Endothelial cell of umbilical vein (primary cell): ENCODE data around the gene BEND5. TPM values are rescaled to one million over a fixed set of nuclear protein-coding genes. Genes with fewer than 3 reads are reported as not detected.

Experiments used
- BruUV-seq: library from RNA; stranded (reverse); fragments of 400-500 nt; replicated peaks from 2 replicates; lab custom pipeline; 2021; lab: Mats Ljungman, UMichigan
- CTCF ChIA-PET: fragments of 300-600, 350-600 bp; sonication (Branson Sonifier 250); formaldehyde crosslinking; loops from one replicate; lab custom pipeline; 2021; ENCODE audit warnings: antibody characterized with exemption, inconsistent platforms; lab: Charles Lee
- POLR2A ChIA-PET: fragments of 300-600, 350-600 bp; sonication (Branson Sonifier 250); formaldehyde crosslinking; loops from one replicate; lab custom pipeline; 2021; ENCODE audit warnings: antibody characterized with exemption, inconsistent platforms; lab: Charles Lee
- DNase-seq: peaks from one replicate; pipeline ENCODE4 v3.0.0-alpha.2; 2011; ENCODE audit warnings: low read depth, low spot score
- FAIRE-seq: peaks from 2 replicates; lab custom pipeline; 2011; peaks lifted over from hg19 to GRCh38; lab: Jason Lieb, UNC
- H2AFZ ChIP-seq: 2 replicates; pipeline ENCODE4 v1.6.0; 2012; ENCODE audit warnings: low read depth, low read length, control low read depth, inconsistent platforms
- H3K27ac ChIP-seq: 2 replicates; pipeline ENCODE4 v1.5.1; 2011; ENCODE audit warnings: low read depth, mild to moderate bottlenecking, control low read depth, low read length, moderate library complexity; ENCODE audit not compliant: insufficient read depth
- H3K27me3 ChIP-seq, 2 experiments: 2 replicates each; pipeline versions ENCODE4 v1.6.0 to v1.6.1; 2011; ENCODE audit warnings: low read length in 2 of 2, mixed read lengths in 1 of 2; ENCODE audit not compliant: control insufficient read depth in 2 of 2, insufficient read depth in 2 of 2
- H3K36me3 ChIP-seq, 2 experiments: 2 replicates in 1 of 2; 3 replicates in 1 of 2; pipeline ENCODE4 v1.5.1; 2011; ENCODE audit warnings: low read length in 2 of 2, mild to moderate bottlenecking in 1 of 2, moderate library complexity in 1 of 2; ENCODE audit not compliant: control insufficient read depth in 2 of 2, insufficient read depth in 2 of 2; ENCODE audit errors: extremely low read depth in 1 of 2
- H3K4me1 ChIP-seq: 3 replicates; pipeline ENCODE4 v1.5.1; 2011; ENCODE audit warnings: mild to moderate bottlenecking, low read length; ENCODE audit not compliant: control insufficient read depth, insufficient read depth; ENCODE audit errors: extremely low read depth
- H3K4me2 ChIP-seq: 2 replicates; pipeline ENCODE4 v1.6.1; 2011; ENCODE audit warnings: low read length, control low read depth, mixed read lengths; ENCODE audit not compliant: insufficient read depth
- H3K4me3 ChIP-seq, 3 experiments: fragments of 200-600 bp in 1 of 3; sonication (generic), shearing (Covaris generic) in 1 of 3; replicated peaks in 1 of 3; 2 replicates each; pipeline ENCODE4 v1.5.1; 2011 to 2016; ENCODE audit warnings: control low read depth in 3 of 3, low read length in 3 of 3, mild to moderate bottlenecking in 2 of 3, inconsistent platforms in 1 of 3, low read depth in 1 of 3, moderate library complexity in 1 of 3; ENCODE audit not compliant: insufficient read depth in 1 of 3
- H3K79me2 ChIP-seq: 2 replicates; pipeline ENCODE4 v1.6.0; 2012; ENCODE audit warnings: low read length, inconsistent platforms; ENCODE audit not compliant: control insufficient read depth, insufficient read depth
- H3K9ac ChIP-seq: replicated peaks from 2 replicates; pipeline ENCODE3; 2011; ENCODE audit warnings: low read length, control low read depth; ENCODE audit not compliant: insufficient read depth; ENCODE audit errors: extremely low read depth
- H3K9me1 ChIP-seq: replicated peaks from 3 replicates; pipeline ENCODE4 v1.6.0; 2011; ENCODE audit warnings: mild to moderate bottlenecking, low read length; ENCODE audit not compliant: control insufficient read depth, insufficient read depth; ENCODE audit errors: extremely low read depth
- H3K9me3 ChIP-seq: replicated peaks from 2 replicates; pipeline ENCODE4 v1.5.1; 2012; ENCODE audit warnings: low read length, inconsistent platforms; ENCODE audit not compliant: control insufficient read depth, insufficient read depth
- H4K20me1 ChIP-seq: replicated peaks from 2 replicates; pipeline ENCODE3; 2011; ENCODE audit warnings: mild to moderate bottlenecking, low read length; ENCODE audit not compliant: control insufficient read depth, insufficient read depth; ENCODE audit errors: extremely low read depth
- EZH2 ChIP-seq: IDR thresholded peaks from 2 replicates; pipeline ENCODE4 v1.6.1; 2012; ENCODE audit warnings: borderline replicate concordance, low read depth, mild to moderate bottlenecking, moderate library complexity, low read length, inconsistent platforms; ENCODE audit not compliant: severe bottlenecking
- FOS ChIP-seq: IDR thresholded peaks from 2 replicates; pipeline ENCODE4 v1.6.1; 2011; ENCODE audit warnings: mild to moderate bottlenecking, low read length, moderate library complexity, borderline replicate concordance; ENCODE audit not compliant: insufficient read depth
- GATA2 ChIP-seq: IDR thresholded peaks from 2 replicates; pipeline ENCODE4 v1.7.0; 2011; ENCODE audit warnings: low read depth, mild to moderate bottlenecking, moderate library complexity, mixed read lengths, low read length; ENCODE audit not compliant: insufficient read length, insufficient read depth
- JUN ChIP-seq: IDR thresholded peaks from 2 replicates; pipeline ENCODE4 v1.6.1; 2011; ENCODE audit warnings: borderline replicate concordance, low read depth; ENCODE audit not compliant: insufficient read length, insufficient read depth
- MAX ChIP-seq: IDR thresholded peaks from 2 replicates; pipeline ENCODE4 v1.6.1; 2011; ENCODE audit not compliant: insufficient read depth, insufficient read length
- MYC ChIP-seq: IDR thresholded peaks from one replicate; pipeline ENCODE4 v1.6.1; 2011; ENCODE audit warnings: mild to moderate bottlenecking, low read depth, low read length
- POLR2A ChIP-seq: IDR thresholded peaks from 2 replicates; pipeline ENCODE4 v1.6.1; 2012; ENCODE audit warnings: low read depth, mild to moderate bottlenecking, control low read depth, low read length
- POLR2AphosphoS5 ChIP-seq: IDR thresholded peaks from 2 replicates; pipeline ENCODE4 v1.6.1; 2012; ENCODE audit warnings: low read depth, mild to moderate bottlenecking, control low read depth, low read length, moderate library complexity; ENCODE audit not compliant: insufficient read depth
- dilution Hi-C: fragments of 300-500 bp; cut with MboI; formaldehyde crosslinking; loops from one replicate; pipeline ENCODE4 v1.15.0; 2019; ENCODE audit warnings: low sequenced_read_pairs; ENCODE audit not compliant: extremely low pct_ligation_motif_present
- intact Hi-C: fragments of 100-400 bp; cut with micrococcal nuclease; formaldehyde crosslinking; loops from one replicate; pipeline ENCODE4 v1.10.0; 2022
- polyA plus RNA-seq, 4 experiments: library from polyadenylated mRNA; depleted of rRNA in 3 of 4; stranded (reverse) in 3 of 4; unstranded in 1 of 4; fragments of >200 nt; gene quantifications; 2 replicates each; pipeline versions ENCODE4 v1.2.1 to v1.2.3, GENCODE V29; 2011 to 2012; ENCODE audit warnings: missing spikeins in 1 of 4
- total RNA-seq: library from RNA; stranded (reverse); gene quantifications from 2 replicates; pipeline ENCODE4 v1.2.3, GENCODE V29; 2021
- TF ChIP-seq, protein P1 (sequence below), 2 donors: IDR thresholded peaks; 1 replicate in 1 of 2; 2 replicates in 1 of 2; pipeline ENCODE4 v1.5.1; 2011; ENCODE audit warnings: low read length in 2 of 2, mild to moderate bottlenecking in 2 of 2, moderate library complexity in 2 of 2, control low read depth in 1 of 2, inconsistent platforms in 1 of 2, low read depth in 1 of 2; ENCODE audit not compliant: insufficient read depth in 1 of 2; ENCODE audit errors: extremely low read depth in 1 of 2

The BEND5 gene
- total and polyA plus RNA-seq, 2 donors (not counting 3 experiments of a cell fraction or from before 2014, with no cell fraction given) = not detected

- H3K9ac ChIP-seq = no peak overlapping the region
- POLR2A ChIA-PET = no interaction called here
- no peak for TF ChIP-seq EZH2
- TF ChIP-seq, protein P1, sequence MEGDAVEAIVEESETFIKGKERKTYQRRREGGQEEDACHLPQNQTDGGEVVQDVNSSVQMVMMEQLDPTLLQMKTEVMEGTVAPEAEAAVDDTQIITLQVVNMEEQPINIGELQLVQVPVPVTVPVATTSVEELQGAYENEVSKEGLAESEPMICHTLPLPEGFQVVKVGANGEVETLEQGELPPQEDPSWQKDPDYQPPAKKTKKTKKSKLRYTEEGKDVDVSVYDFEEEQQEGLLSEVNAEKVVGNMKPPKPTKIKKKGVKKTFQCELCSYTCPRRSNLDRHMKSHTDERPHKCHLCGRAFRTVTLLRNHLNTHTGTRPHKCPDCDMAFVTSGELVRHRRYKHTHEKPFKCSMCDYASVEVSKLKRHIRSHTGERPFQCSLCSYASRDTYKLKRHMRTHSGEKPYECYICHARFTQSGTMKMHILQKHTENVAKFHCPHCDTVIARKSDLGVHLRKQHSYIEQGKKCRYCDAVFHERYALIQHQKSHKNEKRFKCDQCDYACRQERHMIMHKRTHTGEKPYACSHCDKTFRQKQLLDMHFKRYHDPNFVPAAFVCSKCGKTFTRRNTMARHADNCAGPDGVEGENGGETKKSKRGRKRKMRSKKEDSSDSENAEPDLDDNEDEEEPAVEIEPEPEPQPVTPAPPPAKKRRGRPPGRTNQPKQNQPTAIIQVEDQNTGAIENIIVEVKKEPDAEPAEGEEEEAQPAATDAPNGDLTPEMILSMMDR (IDR thresholded peaks at IDR 0.05; ENCODE audit: extremely low read depth in 1 of 2, insufficient read depth in 1 of 2, low read depth in 1 of 2, low read length in 2 of 2) = no peak
- TF ChIP-seq POLR2A = no peak
- TF ChIP-seq MAX = no peak
- TF ChIP-seq GATA2 = no peak
- no peak for TF ChIP-seq JUN
- TF ChIP-seq MYC = no peak
- no peak for TF ChIP-seq POLR2AphosphoS5
- no peak for TF ChIP-seq FOS
Measured at GRCh38 chr1:48753293-48753692, 23.4 kb downstream of the BEND5 start.

More at GRCh38 chr1:48753293-48753692, 23.4 kb downstream of the BEND5 start:
- Histone ChIP-seq H3K9me1 (no peaks in the 10 kb centered on the region), H3K79me2 (no peaks in the 10 kb centered on the region), H3K4me2 (no peak overlapping the region), H3K4me3 (no peak overlapping the region), H4K20me1 (no peaks in the 10 kb centered on the region), H3K9me3 (no peaks in the 10 kb centered on the region), H3K36me3 (no peaks in the 10 kb centered on the region), H3K27ac (no peak overlapping the region), H3K27me3 (no peaks in the 10 kb centered on the region), H2AFZ (no peak overlapping the region), H3K4me1 (no peaks in the 10 kb centered on the region)
- FAIRE-seq (no peak), DNase-seq (no peak)
- CTCF ChIA-PET = no interaction called here
- intact Hi-C loops = no loop called here
- no TSS peak for BruUV-seq
- dilution Hi-C loops = no loop called here
